Measurements from ENCODE around the gene OR2A12. TPM values are rescaled to one million over a fixed set of nuclear protein-coding genes. Genes with fewer than 3 reads are reported as not detected.
"Not testable (repeated sequence)": the region's sequence is repeated elsewhere in the genome, so short reads cannot be mapped to it uniquely, and the experiment has no call there.

The OR2A12 gene
- total RNA-seq, 4 donors from 2014 or later: not detected

GRCh38 chr7:144110272-144110671, 24.2 kb downstream of the OR2A12 start:
- Histone ChIP-seq H3K4me1 (no peaks in the 10 kb centered on the region), H3K36me3 (no peaks in the 10 kb centered on the region), H3K27ac (no peak overlapping the region), H3K4me3 (replicated peaks in 1 of 3) (no peak overlapping the region), H3K9me3 (no peaks in the 10 kb centered on the region), H3K27me3 (no peaks in the 10 kb centered on the region)
- no peak for DNase-seq
- TF ChIP-seq POLR2A (IDR thresholded peaks at IDR 0.05) (no peak), CTCF (IDR thresholded peaks at IDR 0.05) (no peak)
- 84 to 85% methylated on average over 5 of the region's 5 CpGs for WGBS, 2 donors
- intact Hi-C loops (cut with DNase I): no loop called here

GRCh38 chr7:144113651-144114050, 27.6 kb downstream of the OR2A12 start:
- intact Hi-C loops (cut with DNase I): no loop called here

GRCh38 chr7:144118341-144118740, 32.3 kb downstream of the OR2A12 start:
- intact Hi-C loops (cut with DNase I): no loop called here
- DNase-seq: no peak
- Histone ChIP-seq H3K27me3 (no peaks in the 10 kb centered on the region), H3K4me1 (no peaks in the 10 kb centered on the region), H3K27ac (no peak overlapping the region), H3K4me3 (replicated peaks in 1 of 3) (no peak overlapping the region), H3K36me3 (no peaks in the 10 kb centered on the region), H3K9me3 (no peaks in the 10 kb centered on the region)
- TF ChIP-seq POLR2A (IDR thresholded peaks at IDR 0.05): no peak
- TF ChIP-seq CTCF (IDR thresholded peaks at IDR 0.05): no peak
- WGBS, 2 donors: 73 to 78% methylated on average over 8 of the region's 8 CpGs

More at GRCh38 chr7:144113651-144114050, 27.6 kb downstream of the OR2A12 start:
- Histone ChIP-seq H3K4me1 (no peaks in the 10 kb centered on the region), H3K9me3 (no peaks in the 10 kb centered on the region), H3K27ac (no peak overlapping the region), H3K36me3 (no peaks in the 10 kb centered on the region), H3K4me3 (replicated peaks in 1 of 3) (no peak overlapping the region), H3K27me3 (no peaks in the 10 kb centered on the region)
- DNase-seq: no peak
- WGBS, 2 donors: 71 to 77% methylated on average over 1 of the region's 1 CpG
- no peak for TF ChIP-seq CTCF (IDR thresholded peaks at IDR 0.05)

GRCh38 chr7:144122876-144123275, 36.8 kb downstream of the OR2A12 start, which contains the start of gene OR2A14:
TSS of gene OR2A14 (plus strand) at chr7:144123176. CDS start at chr7:144129113, 5,937 bp downstream.
- H3K27me3 ChIP-seq: no peaks in the 10 kb centered on the region
- H3K9me3 ChIP-seq: no peaks in the 10 kb centered on the region
- H3K27ac ChIP-seq: no peak within 1 kb of the TSS
- WGBS, 2 donors: 100% methylated on average over 1 of the region's 1 CpG
- H3K4me3 ChIP-seq (replicated peaks in 1 of 3): no peak within 1 kb of the TSS
- no peaks in the 10 kb centered on the region for H3K36me3 ChIP-seq
- intact Hi-C loops (cut with DNase I): no loop called here
- no peak for DNase-seq
- TF ChIP-seq CTCF (IDR thresholded peaks at IDR 0.05): no peak
- TF ChIP-seq POLR2A (IDR thresholded peaks at IDR 0.05): no peak
- no peaks in the 10 kb centered on the region for H3K4me1 ChIP-seq

GRCh38 chr7:144127714-144128334, 41.7 kb downstream of the OR2A12 start:
- WGBS, 2 donors: 46 to 49% methylated on average over 6 of the region's 6 CpGs
- DNase-seq: peak; percentile 93 to 95
- intact Hi-C loops (cut with DNase I): no loop called here
- no peaks in the 10 kb centered on the region for H3K27me3 ChIP-seq
- H3K27ac ChIP-seq: no peak overlapping the region
- no peaks in the 10 kb centered on the region for H3K36me3 ChIP-seq
- H3K9me3 ChIP-seq: no peaks in the 10 kb centered on the region
- no peaks in the 10 kb centered on the region for H3K4me1 ChIP-seq
- no peak for TF ChIP-seq POLR2A (IDR thresholded peaks at IDR 0.05)
- TF ChIP-seq CTCF (IDR thresholded peaks at IDR 0.05): peak; percentile 58 to 86 (median 74)
- no peak overlapping the region for H3K4me3 ChIP-seq (replicated peaks in 1 of 3)

- H3K27me3 ChIP-seq; H3K4me1 ChIP-seq; intact Hi-C loops (cut with DNase I); H3K36me3 ChIP-seq; DNase-seq; H3K4me3 ChIP-seq (replicated peaks in 1 of 3); H3K9me3 ChIP-seq; H3K27ac ChIP-seq: not testable (repeated sequence)
- WGBS, 2 donors: 91 to 93% methylated on average over 9 of the region's 9 CpGs
These were observed 43.5 kb downstream of the OR2A12 start for GRCh38 chr7:144129601-144130000.
